Tibial nerve (tissue), 4 donors: ENCODE measurements around the gene STIM1. TPM values are rescaled to one million over a fixed set of nuclear protein-coding genes. Genes with fewer than 3 reads are reported as not detected.

Experiments used
- DNase-seq, 2 donors: peaks; one replicate each; pipeline ENCODE4 v3.0.0-alpha.2; 2019; ENCODE audit warnings: low spot score in 2 of 2
- H3K27ac ChIP-seq, 4 donors: fragments of 200-600 bp; sonication (generic) in 3 of 4; one replicate each; pipeline ENCODE4 v1.5.1; 2017 to 2019; ENCODE audit warnings: mild to moderate bottlenecking in 1 of 4
- H3K27me3 ChIP-seq, 2 donors: fragments of 200-600 bp; sonication (generic) in 1 of 2; one replicate each; pipeline versions ENCODE4 v1.5.1 to v1.6.0; 2017 to 2019
- H3K36me3 ChIP-seq, 3 donors: fragments of 200-600 bp; sonication (generic); one replicate each; pipeline ENCODE4 v1.5.1; 2018 to 2019
- H3K4me1 ChIP-seq, 4 donors: fragments of 200-600 bp; sonication (generic) in 3 of 4; one replicate each; pipeline ENCODE4 v1.5.1; 2017 to 2019
- H3K4me3 ChIP-seq, 4 donors: fragments of 200-600 bp; sonication (generic) in 3 of 4; one replicate each; pipeline ENCODE4 v1.5.1; 2017 to 2019; ENCODE audit warnings: mild to moderate bottlenecking in 1 of 4, moderate library complexity in 1 of 4
- H3K9me3 ChIP-seq, 4 donors: fragments of 200-600 bp; sonication (generic) in 3 of 4; one replicate each; pipeline ENCODE4 v1.5.1; 2017 to 2019
- EP300 ChIP-seq, 2 donors: sonication (generic); formaldehyde crosslinking; IDR thresholded peaks; one replicate each; pipeline ENCODE4 v1.6.1; 2017; ENCODE audit warnings: antibody characterized with exemption in 2 of 2, mild to moderate bottlenecking in 1 of 2
- POLR2A ChIP-seq, 2 donors: fragments of 450-650 bp; IDR thresholded peaks; one replicate each; pipeline ENCODE4 v1.6.1; 2017; ENCODE audit warnings: antibody characterized with exemption in 2 of 2, mild to moderate bottlenecking in 2 of 2, moderate library complexity in 2 of 2
- WGBS, 2 donors: methylation state at CpG; one replicate each; pipeline ENCODE4 v1.1.5; 2018; 5-methylcytosine and 5-hydroxymethylcytosine counted together
- total RNA-seq, 4 donors: library from RNA; depleted of rRNA; stranded (reverse); fragments of >200 nt; gene quantifications; one replicate each; pipeline ENCODE4 v1.1.0, GENCODE V29; 2016
- TF ChIP-seq, protein P1 (sequence below), 5 experiments: fragments of 200-600 bp in 3 of 5; fragments of 450-650 bp in 2 of 5; sonication (generic) in 3 of 5; IDR thresholded peaks; one replicate each; pipeline ENCODE4 v1.5.1; 2016 to 2019; ENCODE audit warnings: antibody characterized with exemption in 5 of 5, mild to moderate bottlenecking in 3 of 5, moderate library complexity in 2 of 5

STIM1 gene
- total RNA-seq, 4 donors from 2014 or later: 51.3 to 70.1 (median 59.8) TPM

DNA sequence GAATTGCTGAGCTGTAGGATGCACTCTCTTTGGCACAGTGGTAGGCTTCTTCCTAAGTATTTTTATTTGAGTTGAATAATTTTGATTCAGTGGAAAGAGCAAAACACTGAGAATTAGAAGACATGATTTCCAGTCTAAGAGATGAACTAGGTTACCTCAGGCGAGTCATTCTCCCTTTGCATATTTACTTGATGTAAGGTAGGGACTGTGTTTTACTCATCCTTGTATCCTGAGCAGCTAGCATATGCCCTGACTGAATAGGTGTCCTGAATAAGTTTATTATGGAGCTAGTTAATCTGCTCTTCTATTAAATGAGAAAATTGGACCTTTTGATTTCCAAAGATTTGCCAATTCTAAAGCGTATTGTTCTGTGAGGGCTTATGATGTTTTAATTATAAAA lies 50.7 kb downstream of the STIM1 start:
- H3K27ac ChIP-seq: peak overlapping the region in 2 of 4 donors; percentile 65 to 74
- H3K9me3 ChIP-seq: no peaks in the 10 kb centered on the region
- peaks cover 0 to 45% (median 30%) of the 10 kb centered on the region in 4 donors for H3K4me1 ChIP-seq
- DNase-seq: no peak
- no peak for TF ChIP-seq EP300 (IDR thresholded peaks at IDR 0.05)
- no peak for TF ChIP-seq POLR2A (IDR thresholded peaks at IDR 0.05)
- TF ChIP-seq, protein P1, sequence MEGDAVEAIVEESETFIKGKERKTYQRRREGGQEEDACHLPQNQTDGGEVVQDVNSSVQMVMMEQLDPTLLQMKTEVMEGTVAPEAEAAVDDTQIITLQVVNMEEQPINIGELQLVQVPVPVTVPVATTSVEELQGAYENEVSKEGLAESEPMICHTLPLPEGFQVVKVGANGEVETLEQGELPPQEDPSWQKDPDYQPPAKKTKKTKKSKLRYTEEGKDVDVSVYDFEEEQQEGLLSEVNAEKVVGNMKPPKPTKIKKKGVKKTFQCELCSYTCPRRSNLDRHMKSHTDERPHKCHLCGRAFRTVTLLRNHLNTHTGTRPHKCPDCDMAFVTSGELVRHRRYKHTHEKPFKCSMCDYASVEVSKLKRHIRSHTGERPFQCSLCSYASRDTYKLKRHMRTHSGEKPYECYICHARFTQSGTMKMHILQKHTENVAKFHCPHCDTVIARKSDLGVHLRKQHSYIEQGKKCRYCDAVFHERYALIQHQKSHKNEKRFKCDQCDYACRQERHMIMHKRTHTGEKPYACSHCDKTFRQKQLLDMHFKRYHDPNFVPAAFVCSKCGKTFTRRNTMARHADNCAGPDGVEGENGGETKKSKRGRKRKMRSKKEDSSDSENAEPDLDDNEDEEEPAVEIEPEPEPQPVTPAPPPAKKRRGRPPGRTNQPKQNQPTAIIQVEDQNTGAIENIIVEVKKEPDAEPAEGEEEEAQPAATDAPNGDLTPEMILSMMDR (IDR thresholded peaks at IDR 0.05): no peak
- H3K27me3 ChIP-seq: no peaks in the 10 kb centered on the region
- no peaks in the 10 kb centered on the region for H3K36me3 ChIP-seq
- WGBS, 2 donors: 92 to 97% methylated on average over 2 of the region's 2 CpGs
- H3K4me3 ChIP-seq: no peak overlapping the region

DNA sequence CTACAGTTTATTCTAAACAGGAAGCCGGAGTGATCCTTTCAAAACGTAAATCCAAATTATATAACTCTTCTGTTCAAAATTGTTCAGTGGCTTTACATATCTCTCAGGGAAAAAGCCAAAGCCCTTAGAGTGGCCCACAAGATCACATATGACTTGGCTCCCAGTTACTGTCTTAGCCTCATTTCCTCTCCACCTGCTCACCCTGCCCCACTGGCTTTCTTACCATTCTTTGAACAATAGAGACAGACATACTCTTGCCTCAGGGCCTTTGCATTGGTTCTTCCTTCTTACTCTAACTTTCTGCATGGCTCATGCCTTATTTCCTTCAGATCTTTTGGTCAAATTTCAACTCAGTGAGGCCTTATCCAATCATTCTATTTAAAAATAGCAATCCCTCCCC lies 52.1 kb downstream of the STIM1 start:
- no peaks in the 10 kb centered on the region for H3K9me3 ChIP-seq
- no peaks in the 10 kb centered on the region for H3K36me3 ChIP-seq
- DNase-seq: no peak
- peaks cover 0 to 41% (median 30%) of the 10 kb centered on the region in 4 donors for H3K4me1 ChIP-seq
- peak overlapping the region in 1 of 4 donors; percentile 74 for H3K27ac ChIP-seq
- 69 to 71% methylated on average over 2 of the region's 2 CpGs for WGBS, 2 donors
- H3K27me3 ChIP-seq: no peaks in the 10 kb centered on the region
- H3K4me3 ChIP-seq: no peak overlapping the region
- TF ChIP-seq EP300 (IDR thresholded peaks at IDR 0.05) (no peak), POLR2A (IDR thresholded peaks at IDR 0.05) (no peak)
- TF ChIP-seq, protein P1 (IDR thresholded peaks at IDR 0.05): no peak

DNA sequence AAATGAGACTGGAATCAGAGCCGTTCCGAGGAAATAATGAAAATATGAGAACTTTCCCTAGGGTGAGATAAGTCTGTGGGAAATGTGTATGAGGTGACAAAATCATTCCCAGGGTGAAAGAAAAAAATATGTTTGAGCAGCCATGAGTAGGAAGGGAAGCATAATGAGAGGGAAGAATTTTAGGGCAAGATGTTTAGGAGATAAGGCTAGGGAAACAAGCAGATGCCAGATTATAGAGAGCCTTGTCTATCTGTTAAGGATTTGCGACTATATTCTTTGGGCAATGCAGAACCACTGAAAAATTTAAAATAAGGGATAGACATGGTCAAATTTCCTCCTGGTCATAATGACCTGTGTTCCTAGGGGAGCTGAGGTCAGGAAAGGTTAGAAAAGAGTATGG lies 54.4 kb downstream of the STIM1 start:
- 63 to 65% methylated on average over 3 of the region's 3 CpGs for WGBS, 2 donors
- no peak for DNase-seq

DNA sequence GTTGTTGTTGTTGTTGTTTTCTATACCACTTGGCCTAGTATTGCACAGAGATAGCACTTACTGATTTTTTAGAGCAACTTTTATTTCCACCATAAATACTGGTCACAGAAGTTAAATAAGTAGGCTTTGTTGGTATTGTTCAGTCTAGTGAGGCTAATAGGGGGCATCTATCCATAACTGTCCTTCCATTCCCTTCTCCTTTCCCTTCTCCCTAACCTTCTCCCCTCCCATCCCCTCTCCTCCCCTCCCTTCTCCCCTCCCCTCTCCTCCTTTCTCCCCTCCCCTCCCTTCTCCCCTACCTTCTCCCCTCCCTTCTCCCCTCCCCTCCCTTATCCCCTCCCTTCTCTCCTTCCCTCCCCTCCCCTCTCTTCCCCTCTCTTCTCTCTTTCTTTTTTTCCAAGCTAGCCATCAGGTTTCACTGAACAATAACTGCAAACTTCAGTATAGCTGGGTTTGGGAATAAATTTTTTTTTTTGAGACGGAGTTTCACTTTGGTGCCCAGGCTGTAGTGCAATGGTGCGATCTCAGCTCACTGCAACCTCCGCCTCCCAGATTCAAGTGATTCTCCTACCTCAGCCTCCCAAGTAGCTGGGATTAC lies 56.5 kb downstream of the STIM1 start:
- DNase-seq: no peak
- no peak overlapping the region for H3K4me3 ChIP-seq
- H3K9me3 ChIP-seq: no peaks in the 10 kb centered on the region
- TF ChIP-seq POLR2A (IDR thresholded peaks at IDR 0.05) (no peak), EP300 (IDR thresholded peaks at IDR 0.05) (no peak)
- TF ChIP-seq, protein P1 (IDR thresholded peaks at IDR 0.05): no peak
- H3K36me3 ChIP-seq: no peaks in the 10 kb centered on the region
- H3K27me3 ChIP-seq: no peaks in the 10 kb centered on the region
- 93 to 100% methylated on average over 3 of the region's 3 CpGs for WGBS, 2 donors
- no peak overlapping the region for H3K27ac ChIP-seq
- H3K4me1 ChIP-seq: peaks cover 0 to 18% (median 4%) of the 10 kb centered on the region in 4 donors

More for the DNA sequence above, 54.4 kb downstream of the STIM1 start:
- Histone ChIP-seq H3K4me1 (peaks cover 0 to 24% (median 12%) of the 10 kb centered on the region in 4 donors), H3K9me3 (no peaks in the 10 kb centered on the region), H3K36me3 (no peaks in the 10 kb centered on the region), H3K27me3 (no peaks in the 10 kb centered on the region), H3K4me3 (no peak overlapping the region), H3K27ac (no peak overlapping the region)
- TF ChIP-seq, protein P1 (IDR thresholded peaks at IDR 0.05): no peak
- TF ChIP-seq EP300 (IDR thresholded peaks at IDR 0.05) (no peak), POLR2A (IDR thresholded peaks at IDR 0.05) (no peak)

DNA sequence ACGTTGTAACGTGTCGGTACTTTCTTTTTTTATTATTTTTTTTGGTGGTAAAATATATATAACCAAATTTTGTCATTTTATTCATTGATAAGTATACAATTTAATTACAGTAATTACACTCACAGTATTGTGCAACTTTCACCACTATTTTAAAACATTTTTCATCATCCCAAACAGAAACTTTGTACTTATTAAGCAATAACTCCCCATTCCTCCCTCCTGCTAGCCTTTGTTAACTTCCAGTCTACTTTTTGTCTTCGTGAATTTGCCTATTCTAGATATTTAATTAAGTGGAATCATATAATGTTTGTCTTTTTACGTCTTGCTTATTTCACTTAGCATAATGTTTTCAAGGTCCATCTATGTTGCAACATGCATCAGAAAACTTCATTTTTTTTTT lies 58.5 kb downstream of the STIM1 start:
- Histone ChIP-seq H3K27me3 (no peaks in the 10 kb centered on the region), H3K4me1 (peaks cover 0 to 13% (median 4%) of the 10 kb centered on the region in 4 donors), H3K36me3 (no peaks in the 10 kb centered on the region), H3K4me3 (no peak overlapping the region), H3K9me3 (no peaks in the 10 kb centered on the region), H3K27ac (no peak overlapping the region)
- TF ChIP-seq EP300 (IDR thresholded peaks at IDR 0.05): no peak
- 74 to 81% methylated on average over 5 of the region's 5 CpGs for WGBS, 2 donors
- no peak for DNase-seq
